ENCODE data around the gene OR2T27. TPM values are rescaled to one million over a fixed set of nuclear protein-coding genes. Genes with fewer than 3 reads are reported as not detected.

The OR2T27 gene
- total RNA-seq: not detected in 2 replicates

GRCh38 chr1:248655354-248655753 is at the start of gene OR2T27:
TSS of gene OR2T27 (minus strand) at chr1:248655528. CDS start at chr1:248650884, 4,644 bp downstream.

GRCh38 chr1:248702714-248703113 is 47.4 kb upstream of the OR2T27 start, which contains the start of gene OR14I1:
TSS of gene OR14I1 (minus strand) at chr1:248702766.

GRCh38 chr1:248645178-248645577 is 10.2 kb downstream of the OR2T27 start, which contains the start of gene OR2T35:
TSS of gene OR2T35 (minus strand) at chr1:248645278. CDS start at chr1:248639258, 6,020 bp downstream.

GRCh38 chr1:248634991-248635390 is 20.3 kb downstream of the OR2T27 start, which contains the start of gene OR2T11:
TSS of gene OR2T11 (minus strand) at chr1:248635091. CDS start at chr1:248627128, 7,963 bp downstream.

Other genes starting within 250 kb of the OR2T27 start
- gene OR2T2, start 209.9 kb downstream of the OR2T27 start, total RNA-seq: not detected in 2 replicates
- gene OR2T3, start 182.2 kb downstream of the OR2T27 start, total RNA-seq: not detected in 2 replicates
- not detected in 2 replicates for gene OR2T5, start 166.9 kb downstream of the OR2T27 start, total RNA-seq
- not detected in 2 replicates for gene OR2G6, start 147.5 kb downstream of the OR2T27 start, total RNA-seq
- gene OR2T29, start 92.8 kb downstream of the OR2T27 start, total RNA-seq: not detected in 2 replicates
- not detected in 2 replicates for gene OR2T34, start 80.8 kb downstream of the OR2T27 start, total RNA-seq
- gene OR2T10, start 57.8 kb downstream of the OR2T27 start, total RNA-seq: not detected in 2 replicates
- not detected in 2 replicates for gene OR2T11, start 20.4 kb downstream of the OR2T27 start, total RNA-seq
- gene OR2T35, start 10.2 kb downstream of the OR2T27 start, total RNA-seq: not detected in 2 replicates
- gene OR14I1, start 47.2 kb upstream of the OR2T27 start, total RNA-seq: not detected in 2 replicates
- not detected in 2 replicates for gene LYPD8, start 100.2 kb upstream of the OR2T27 start, total RNA-seq
- 18.5 and 21.1 TPM in 2 replicates for gene SH3BP5L, start 170.4 kb upstream of the OR2T27 start, total RNA-seq
- gene ZNF672, start 182.7 kb upstream of the OR2T27 start, total RNA-seq: 11.8 and 13.5 TPM in 2 replicates
- gene ZNF692, start 203.6 kb upstream of the OR2T27 start, total RNA-seq: 6.6 and 11.9 TPM in 2 replicates